HG03060 (cell line): ENCODE data around the gene MBP.
"Not testable (repeated sequence)": the region's sequence is repeated elsewhere in the genome, so short reads cannot be mapped to it uniquely, and the experiment has no call there.

Experiments
- ATAC-seq: cut with Tn5 transposase; IDR thresholded peaks from one replicate; pipeline ENCODE4 v1.9.1; 2021; ENCODE audit warnings: low read depth, moderate number of reproducible peaks; ENCODE audit not compliant: unreplicated experiment

Gene MBP

GRCh38 chr18:76962851-76963250, 169.7 kb downstream of the MBP start:
- ATAC-seq: no peak

- no peak for ATAC-seq
These were observed 172.0 kb downstream of the MBP start for GRCh38 chr18:76960528-76961035.

DNA sequence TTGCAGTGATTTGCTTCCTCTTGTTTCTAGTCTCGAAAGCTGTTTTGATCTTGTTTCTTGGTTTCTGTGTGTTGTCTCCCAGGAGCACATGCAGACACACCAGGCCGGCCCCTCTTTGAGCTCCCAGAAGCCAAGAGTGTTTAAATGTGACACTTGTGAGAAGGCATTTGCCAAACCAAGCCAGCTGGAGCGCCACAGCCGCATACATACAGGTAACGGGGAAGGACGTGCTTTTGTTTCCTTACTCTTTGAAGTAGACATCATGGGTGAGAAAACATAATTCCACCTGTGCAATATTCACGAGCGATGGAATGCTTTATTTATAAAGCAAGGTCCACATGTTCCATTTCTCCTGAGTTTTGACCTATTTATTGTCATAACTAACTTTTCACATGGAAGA, 173.0 kb downstream of the MBP start:
- ATAC-seq: no peak

DNA sequence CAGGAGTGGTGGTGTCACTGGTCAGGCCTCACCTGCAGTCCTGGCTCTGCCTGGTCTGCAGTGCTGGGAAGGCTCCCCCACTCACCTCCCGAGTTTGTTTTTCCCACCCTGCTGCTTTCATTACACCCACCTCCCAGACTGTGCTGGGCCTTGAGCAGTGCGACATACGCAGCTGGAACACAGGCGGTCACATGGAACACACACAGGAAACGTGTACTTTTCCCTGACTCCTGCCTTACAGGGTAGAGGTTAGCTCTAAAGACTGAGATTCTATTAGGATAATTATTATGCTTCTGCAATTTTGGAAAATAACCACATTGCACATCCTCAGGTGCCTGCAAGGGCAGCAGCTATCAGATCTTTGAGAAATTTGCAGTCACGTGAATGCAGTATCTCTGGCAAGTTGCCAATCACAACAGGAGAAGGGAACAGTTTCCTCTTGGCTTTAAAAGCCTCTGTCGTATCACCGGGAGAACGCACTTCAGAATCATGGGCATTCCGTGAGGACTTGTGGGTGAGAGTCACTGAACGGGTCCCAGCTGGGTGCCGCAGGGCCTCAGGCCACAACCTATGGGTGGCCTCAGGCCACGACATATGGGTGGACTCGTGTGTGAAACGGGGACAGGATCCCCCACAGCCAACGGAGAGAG, 173.8 kb downstream of the MBP start:
- ATAC-seq: no peak

DNA sequence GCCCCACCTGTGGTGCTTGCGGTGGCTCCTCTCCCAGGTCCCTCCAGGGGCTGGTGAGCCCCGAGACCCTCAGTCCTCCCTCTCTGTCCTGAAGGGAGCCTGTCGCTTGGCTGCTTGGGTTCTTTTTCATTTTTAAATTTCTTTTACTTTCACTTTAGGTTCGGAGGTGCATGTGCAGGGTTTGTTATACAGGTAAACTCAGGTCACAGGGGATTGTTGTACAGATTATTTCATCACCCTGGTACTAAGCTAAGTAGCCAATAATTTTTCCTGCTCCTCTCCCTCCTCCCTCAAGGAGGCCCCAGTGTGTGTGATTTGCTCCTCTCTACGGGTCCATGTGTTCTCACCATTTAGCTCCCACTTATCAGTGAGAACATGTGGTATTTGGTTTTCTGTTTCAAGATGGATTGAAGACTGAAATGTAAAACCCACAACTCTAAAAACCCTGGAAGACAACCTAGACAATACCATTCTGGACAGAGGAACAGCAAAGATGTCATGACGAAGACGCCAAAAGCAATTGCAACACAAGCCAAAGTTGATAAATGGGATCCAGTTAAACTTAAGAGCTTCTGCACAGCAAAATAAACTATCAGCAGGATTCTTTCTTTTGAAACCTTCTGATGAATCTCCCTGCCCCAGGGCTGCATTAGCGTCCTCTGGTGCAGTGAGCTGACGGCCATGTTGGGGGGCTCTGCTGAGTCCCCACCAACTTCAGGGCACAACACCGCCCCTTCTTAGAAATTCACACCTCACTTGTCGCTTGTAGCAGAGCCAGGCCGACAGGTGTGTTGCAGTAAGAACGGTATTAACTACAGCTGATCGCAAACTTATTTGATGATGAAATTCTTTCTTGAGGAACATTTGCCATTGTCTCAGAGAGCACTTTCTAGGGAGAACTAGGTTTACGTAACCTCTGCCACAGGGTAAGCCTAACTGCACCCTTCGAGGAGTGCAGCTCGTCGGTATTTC, 174.9 kb downstream of the MBP start:
- no peak for ATAC-seq

- no peak for ATAC-seq
These were observed 175.9 kb downstream of the MBP start for GRCh38 chr18:76956648-76957047.

GRCh38 chr18:76955524-76956170, 176.9 kb downstream of the MBP start:
- no peak for ATAC-seq

GRCh38 chr18:76953583-76954233, 178.9 kb downstream of the MBP start:
- ATAC-seq: no peak

GRCh38 chr18:76953156-76953555, 179.4 kb downstream of the MBP start:
- no peak for ATAC-seq

DNA sequence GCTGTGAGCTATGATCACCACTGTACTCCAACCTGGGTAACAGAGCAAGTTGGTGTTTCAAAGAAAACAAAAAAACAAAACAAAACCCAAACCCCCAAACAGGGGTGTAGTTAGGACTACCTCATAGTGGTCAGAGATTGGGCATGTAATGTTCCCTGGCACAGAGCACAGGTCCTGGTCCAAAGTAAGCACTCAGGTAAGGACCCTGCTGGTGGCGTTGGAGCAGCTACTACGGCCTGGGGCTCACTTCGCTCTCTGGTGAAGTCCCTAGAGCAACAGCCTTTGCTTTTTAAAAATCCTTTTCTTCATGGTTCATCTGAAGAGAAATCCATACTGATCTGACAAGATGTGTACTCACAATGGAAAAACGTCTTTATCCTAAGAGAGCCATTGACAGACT, 179.8 kb downstream of the MBP start:
- ATAC-seq: no peak

DNA sequence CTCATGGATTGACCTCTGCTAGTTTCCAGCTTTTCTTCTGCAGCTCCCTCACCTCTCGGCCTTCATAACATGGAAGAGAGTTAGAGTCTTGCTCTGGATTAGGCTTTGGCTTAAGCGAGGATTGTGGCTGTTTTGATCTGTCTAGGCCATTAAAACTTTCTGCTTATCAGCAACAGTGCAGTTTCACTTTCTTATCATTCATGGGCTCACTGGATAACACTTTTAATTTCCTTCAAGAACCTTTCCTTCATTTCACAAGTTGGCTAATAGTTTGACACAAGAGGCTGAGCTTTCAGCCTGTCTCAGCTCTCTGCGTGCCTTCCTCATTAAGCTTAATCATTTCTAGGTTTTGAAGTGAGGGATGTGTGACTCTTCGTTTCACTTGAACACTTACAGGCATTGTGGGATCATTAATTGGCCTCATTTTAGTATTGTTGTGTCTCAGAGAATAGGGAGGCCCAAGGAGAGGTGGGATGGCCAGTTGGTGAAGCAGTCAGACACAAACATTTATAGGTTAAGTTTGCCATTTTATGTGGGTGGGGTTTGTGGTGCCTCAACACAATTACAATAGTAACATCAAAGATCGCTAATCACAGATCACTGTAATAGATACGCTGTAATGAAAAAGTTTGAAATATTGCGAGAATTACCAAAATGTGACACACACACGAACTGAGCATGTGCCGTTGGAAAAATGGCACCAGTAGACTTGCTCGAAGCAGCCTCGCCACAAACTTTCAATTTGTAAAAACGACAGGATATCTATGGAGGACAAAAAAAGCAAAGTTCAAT, 180.9 kb downstream of the MBP start:
- no peak for ATAC-seq

GRCh38 chr18:76948345-76948744, 184.2 kb downstream of the MBP start:
- ATAC-seq: no peak

DNA sequence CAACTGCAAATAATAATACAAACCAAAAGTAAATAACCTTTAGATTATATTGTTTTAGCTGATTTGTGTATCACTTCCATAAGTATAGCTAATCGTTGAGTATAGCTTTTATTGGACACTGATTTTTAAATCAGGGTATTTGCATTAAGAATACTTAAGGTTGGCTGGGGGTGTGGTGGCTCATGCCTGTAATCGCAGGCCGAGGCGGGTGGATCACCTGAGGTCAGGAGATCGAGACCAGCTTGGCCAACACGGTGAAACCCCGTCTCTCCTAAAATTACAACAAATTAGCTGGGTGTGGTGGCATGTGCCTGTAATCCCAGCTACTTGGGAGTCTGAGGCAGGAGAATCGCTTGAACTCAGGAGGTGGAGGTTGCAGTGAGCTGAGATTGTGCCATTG, 188.2 kb downstream of the MBP start:
- not testable (repeated sequence) for ATAC-seq

- no peak for ATAC-seq
These were observed 188.8 kb downstream of the MBP start for GRCh38 chr18:76943542-76944339.

- ATAC-seq: no peak
These were observed 191.3 kb downstream of the MBP start for GRCh38 chr18:76941284-76941683.

- no peak for ATAC-seq
These were observed 194.0 kb downstream of the MBP start for GRCh38 chr18:76938619-76939018.

DNA sequence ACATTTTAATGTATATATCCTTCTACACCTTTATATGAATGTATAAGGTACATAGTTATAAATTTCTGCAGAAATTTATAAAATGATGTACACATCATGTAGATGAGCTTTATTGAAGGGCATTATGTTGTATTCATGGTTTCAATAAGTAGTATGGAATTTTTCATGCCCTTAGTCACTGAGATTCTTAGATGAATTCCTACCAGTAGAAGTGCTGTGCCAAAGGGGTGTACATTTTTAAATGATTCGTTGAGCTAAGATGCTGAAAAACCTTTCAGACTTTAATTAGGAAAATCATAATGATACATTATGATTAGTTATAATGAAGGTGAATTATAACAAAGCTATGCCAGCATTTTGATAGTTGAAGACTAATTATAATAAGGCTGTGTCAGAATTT, 195.0 kb downstream of the MBP start:
- ATAC-seq: no peak

DNA sequence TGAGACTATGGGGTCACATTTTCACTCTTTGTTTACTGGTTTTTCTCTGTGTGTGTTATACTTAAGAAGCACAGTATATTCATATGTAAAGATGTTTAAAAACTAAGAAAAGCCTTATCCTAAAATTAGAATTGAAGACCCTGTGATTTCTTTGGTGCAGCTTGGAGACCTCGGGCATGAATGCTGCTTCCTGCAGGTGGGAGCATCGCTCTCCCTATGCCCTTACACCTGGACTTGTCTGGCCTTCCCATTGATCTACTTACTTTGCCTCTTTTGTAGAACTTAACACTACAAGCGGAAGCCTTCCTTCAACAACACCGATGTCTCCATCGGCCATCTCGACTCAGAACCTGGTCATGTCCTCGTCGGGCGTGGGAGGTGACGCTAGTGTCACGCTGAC, 195.7 kb downstream of the MBP start:
- ATAC-seq: no peak

DNA sequence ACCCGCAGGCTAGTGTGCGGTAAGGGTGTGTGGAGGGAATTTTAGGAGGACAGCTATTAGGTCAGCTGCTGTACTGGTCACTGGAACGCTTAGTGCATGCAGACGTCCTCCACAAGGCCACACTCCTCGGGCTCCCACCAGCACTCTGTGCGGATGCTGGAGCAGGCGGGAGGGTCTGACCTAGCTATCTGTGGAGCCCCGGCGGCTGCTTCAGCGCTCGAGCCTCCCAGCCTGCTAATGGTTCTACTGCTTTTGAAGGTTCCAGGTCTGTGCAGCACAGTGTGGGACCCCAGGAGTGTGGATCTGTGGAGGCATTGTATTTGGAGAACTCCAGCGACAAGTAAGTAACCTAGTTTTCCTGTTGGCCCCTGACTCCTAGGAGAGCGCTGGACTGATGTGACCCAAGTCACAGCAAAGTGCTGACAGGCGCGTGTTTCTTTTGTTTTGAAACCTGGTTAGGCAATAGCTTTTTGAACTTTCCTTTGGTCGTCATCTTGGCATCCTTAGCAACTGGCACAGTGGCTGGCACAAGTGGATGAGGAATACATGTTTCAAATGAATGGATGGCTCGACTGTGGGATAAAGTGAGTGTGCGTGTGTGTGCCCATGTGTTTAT, 196.8 kb downstream of the MBP start:
- no peak for ATAC-seq
